Measurements from ENCODE around the gene PI4KB.

PI4KB gene

GRCh38 chr1:151342021-151342420 lies 14.8 kb upstream of the PI4KB start:
- H3K9me3 Mint-ChIP-seq, result no peaks in the 10 kb centered on the region
- ATAC-seq (replicated peaks; ENCODE audit: extremely low read depth, poor library complexity, severe bottlenecking) (no peak), DNase-seq (ENCODE audit: low spot score in 2 of 2) (no peak)
- H3K27ac Mint-ChIP-seq (ENCODE audit: low read depth), result no peak overlapping the region
- no peaks in the 10 kb centered on the region for H3K27me3 Mint-ChIP-seq
- peaks cover 27% of the 10 kb centered on the region for H3K4me1 Mint-ChIP-seq
- no peak overlapping the region for H3K4me3 Mint-ChIP-seq
- peaks cover 27% of the 10 kb centered on the region for H3K36me3 Mint-ChIP-seq (ENCODE audit: insufficient read depth)

DNA sequence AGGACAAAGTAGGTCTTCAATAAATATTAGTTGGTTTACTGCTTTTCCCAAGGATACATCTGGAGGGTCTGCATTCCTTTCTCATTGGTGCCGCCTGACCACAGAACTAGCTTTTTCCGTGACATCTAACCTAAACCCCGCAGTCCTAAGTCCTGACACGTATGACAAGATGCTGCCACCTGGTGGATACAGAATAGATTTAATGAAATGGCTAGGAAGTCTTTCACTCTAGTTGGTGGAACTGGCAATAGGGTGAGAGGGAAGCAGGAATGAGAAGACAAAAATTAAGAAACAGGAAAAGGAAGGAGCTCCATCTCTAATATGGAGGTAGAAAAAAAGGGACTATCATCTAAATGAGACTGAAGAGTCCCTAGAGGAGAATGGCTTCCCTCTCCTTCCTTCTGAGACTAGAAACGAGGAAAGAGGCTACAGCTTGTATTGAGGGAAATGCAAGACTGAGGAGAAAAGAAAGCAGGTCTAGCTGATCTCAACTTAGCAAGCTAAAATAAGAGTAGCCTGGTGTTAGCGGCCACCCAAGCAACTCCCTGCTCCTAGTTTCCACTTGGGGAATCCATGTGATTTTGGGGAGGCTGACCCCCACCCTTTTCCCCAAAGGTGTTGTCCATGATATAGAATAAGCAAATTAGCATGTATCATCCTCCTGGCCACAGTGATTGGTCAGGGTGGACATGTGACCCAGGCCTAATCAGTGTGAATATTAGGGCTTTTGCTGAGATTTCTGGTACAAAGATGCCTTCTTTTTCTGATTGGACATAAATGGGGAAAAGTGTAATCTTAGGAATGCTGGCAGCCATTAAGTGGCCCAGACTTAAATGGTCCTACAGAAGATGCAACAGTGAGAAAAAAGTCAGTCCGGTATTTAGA lies 13.9 kb upstream of the PI4KB start:
- Mint-ChIP-seq H3K4me3 (no peak overlapping the region), H3K9me3 (no peaks in the 10 kb centered on the region), H3K27me3 (no peaks in the 10 kb centered on the region), H3K27ac (ENCODE audit: low read depth) (peak overlapping the region; percentile 11), H3K4me1 (peaks cover 18% of the 10 kb centered on the region), H3K36me3 (ENCODE audit: insufficient read depth) (peaks cover 20% of the 10 kb centered on the region)
- DNase-seq (ENCODE audit: low spot score in 2 of 2) (peak in 1 of 2 donors; percentile 37), ATAC-seq (replicated peaks; ENCODE audit: extremely low read depth, poor library complexity, severe bottlenecking) (peak; percentile 83)

- Mint-ChIP-seq H3K27ac (ENCODE audit: low read depth) (no peak overlapping the region), H3K27me3 (no peaks in the 10 kb centered on the region), H3K9me3 (no peaks in the 10 kb centered on the region), H3K36me3 (ENCODE audit: insufficient read depth) (no peaks in the 10 kb centered on the region), H3K4me1 (peaks cover 12% of the 10 kb centered on the region), H3K4me3 (no peak overlapping the region)
- no peak for DNase-seq (ENCODE audit: low spot score in 2 of 2)
- no peak for ATAC-seq (replicated peaks; ENCODE audit: extremely low read depth, poor library complexity, severe bottlenecking)
Observed at GRCh38 chr1:151336556-151336955, 9.3 kb upstream of the PI4KB start.

DNA sequence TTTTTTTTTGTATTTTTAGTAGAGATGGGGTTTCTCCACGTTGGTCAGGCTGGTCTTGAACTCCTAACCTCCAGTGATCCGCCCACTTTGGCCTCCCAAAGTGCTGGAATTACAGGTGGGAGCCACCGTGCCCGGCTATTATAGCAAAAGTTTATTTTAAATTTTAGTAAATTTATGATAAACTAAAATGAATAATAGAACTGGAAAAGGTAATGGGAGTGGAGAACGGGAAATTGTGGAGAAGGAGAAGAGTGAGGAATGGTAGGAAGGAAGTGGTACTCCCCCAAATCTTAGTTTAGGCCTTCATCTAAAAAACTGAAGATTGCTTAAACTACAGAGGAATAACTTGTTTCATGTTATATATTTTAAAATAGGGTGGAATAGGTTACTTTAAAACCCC lies 7.6 kb upstream of the PI4KB start:
- DNase-seq (ENCODE audit: low spot score in 2 of 2), result no peak
- no peaks in the 10 kb centered on the region for H3K36me3 Mint-ChIP-seq (ENCODE audit: insufficient read depth)
- H3K9me3 Mint-ChIP-seq, result no peaks in the 10 kb centered on the region
- peaks cover 2% of the 10 kb centered on the region for H3K4me1 Mint-ChIP-seq
- no peak for ATAC-seq (replicated peaks; ENCODE audit: extremely low read depth, poor library complexity, severe bottlenecking)
- no peaks in the 10 kb centered on the region for H3K27me3 Mint-ChIP-seq
- no peak overlapping the region for H3K4me3 Mint-ChIP-seq
- no peak overlapping the region for H3K27ac Mint-ChIP-seq (ENCODE audit: low read depth)

- Mint-ChIP-seq H3K27me3 (no peaks in the 10 kb centered on the region), H3K36me3 (ENCODE audit: insufficient read depth) (peaks cover 29% of the 10 kb centered on the region), H3K4me3 (peak overlapping the region; percentile 98), H3K27ac (ENCODE audit: low read depth) (peak overlapping the region; percentile 98), H3K9me3 (no peaks in the 10 kb centered on the region), H3K4me1 (peaks cover 41% of the 10 kb centered on the region)
- ATAC-seq (replicated peaks; ENCODE audit: extremely low read depth, poor library complexity, severe bottlenecking), result no peak
- DNase-seq (ENCODE audit: low spot score in 2 of 2), result no peak
Observed at GRCh38 chr1:151327903-151328674, 873 bp upstream of the PI4KB start.

DNA sequence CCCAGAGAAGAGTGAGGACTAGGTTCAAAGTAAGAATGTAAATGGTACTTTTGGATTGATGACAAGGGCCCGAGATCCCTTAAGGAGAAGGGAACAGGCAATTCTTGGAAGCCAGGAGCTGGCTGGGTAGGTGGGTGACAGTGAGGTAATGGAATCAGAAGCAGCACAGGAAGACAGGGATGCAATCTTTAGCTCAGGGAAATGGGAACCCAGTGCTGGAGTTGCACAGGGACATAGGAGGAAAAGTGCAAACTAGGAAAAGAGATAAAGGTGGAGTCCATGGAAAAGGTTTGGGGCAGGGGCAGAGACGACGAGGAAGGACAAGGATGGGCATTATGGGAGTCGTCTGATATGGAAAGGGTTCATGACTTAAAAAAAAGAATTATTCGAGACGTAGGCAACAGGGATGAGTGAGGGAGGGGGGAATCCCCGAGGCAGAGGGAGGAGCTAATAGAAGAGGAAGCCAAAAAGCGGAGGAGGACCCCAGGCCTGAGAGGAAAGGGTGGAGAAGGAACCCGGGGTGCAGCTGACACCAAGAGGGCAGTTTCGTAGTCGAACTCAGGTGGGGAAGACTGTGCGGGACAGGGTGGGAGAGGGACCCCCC lies 495 bp downstream of the PI4KB start:
- peak overlapping the region; percentile 98 for H3K27ac Mint-ChIP-seq (ENCODE audit: low read depth)
- H3K9me3 Mint-ChIP-seq, result no peaks in the 10 kb centered on the region
- ATAC-seq (replicated peaks; ENCODE audit: extremely low read depth, poor library complexity, severe bottlenecking) (peak; percentile 47), DNase-seq (ENCODE audit: low spot score in 2 of 2) (peak in 1 of 2 donors; percentile 38)
- H3K36me3 Mint-ChIP-seq (ENCODE audit: insufficient read depth), result peaks cover 36% of the 10 kb centered on the region
- peak overlapping the region; percentile 98 for H3K4me3 Mint-ChIP-seq
- H3K27me3 Mint-ChIP-seq, result no peaks in the 10 kb centered on the region
- H3K4me1 Mint-ChIP-seq, result peaks cover 53% of the 10 kb centered on the region

GRCh38 chr1:151325646-151326429 lies 1.4 kb downstream of the PI4KB start:
- ATAC-seq (replicated peaks; ENCODE audit: extremely low read depth, poor library complexity, severe bottlenecking) (no peak), DNase-seq (ENCODE audit: low spot score in 2 of 2) (no peak)
- Mint-ChIP-seq H3K36me3 (ENCODE audit: insufficient read depth) (peaks cover 41% of the 10 kb centered on the region), H3K4me3 (peak overlapping the region; percentile 98), H3K4me1 (peaks cover 55% of the 10 kb centered on the region), H3K27me3 (no peaks in the 10 kb centered on the region), H3K9me3 (no peaks in the 10 kb centered on the region), H3K27ac (ENCODE audit: low read depth) (peak overlapping the region; percentile 98)

DNA sequence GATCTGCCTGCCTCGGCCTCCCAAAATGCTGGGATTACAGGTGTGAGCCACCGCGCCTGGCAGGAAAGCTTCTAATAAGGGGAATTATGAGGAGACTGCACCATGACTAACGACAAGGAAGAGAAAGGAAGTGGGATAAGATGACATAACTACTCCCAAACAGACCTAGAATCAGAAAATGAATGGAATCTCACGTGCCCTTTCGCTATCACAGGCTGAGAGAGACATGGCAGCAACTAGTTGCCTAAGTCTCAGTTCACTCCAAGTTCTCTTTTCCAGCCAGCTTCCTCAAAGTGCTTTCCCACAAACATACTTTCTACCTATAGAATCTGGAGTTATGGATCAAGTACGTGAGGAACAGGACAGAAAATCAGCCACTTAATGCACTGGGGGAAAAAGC lies 2.0 kb downstream of the PI4KB start:
- Mint-ChIP-seq H3K4me1 (peaks cover 61% of the 10 kb centered on the region), H3K9me3 (no peaks in the 10 kb centered on the region), H3K4me3 (peak overlapping the region; percentile 98), H3K27me3 (no peaks in the 10 kb centered on the region), H3K27ac (ENCODE audit: low read depth) (no peak overlapping the region), H3K36me3 (ENCODE audit: insufficient read depth) (peaks cover 47% of the 10 kb centered on the region)
- no peak for ATAC-seq (replicated peaks; ENCODE audit: extremely low read depth, poor library complexity, severe bottlenecking)
- DNase-seq (ENCODE audit: low spot score in 2 of 2), result no peak

- Mint-ChIP-seq H3K27ac (ENCODE audit: low read depth) (peak overlapping the region; percentile 29), H3K4me3 (no peak overlapping the region)
Observed at GRCh38 chr1:151324390-151324930, 2.8 kb downstream of the PI4KB start.

GRCh38 chr1:151318975-151319374 lies 8.2 kb downstream of the PI4KB start:
- no peaks in the 10 kb centered on the region for H3K9me3 Mint-ChIP-seq
- ATAC-seq (replicated peaks; ENCODE audit: extremely low read depth, poor library complexity, severe bottlenecking) (no peak), DNase-seq (ENCODE audit: low spot score in 2 of 2) (no peak)
- peaks cover 45% of the 10 kb centered on the region for H3K4me1 Mint-ChIP-seq
- no peak overlapping the region for H3K4me3 Mint-ChIP-seq
- H3K27me3 Mint-ChIP-seq, result no peaks in the 10 kb centered on the region
- peaks cover 53% of the 10 kb centered on the region for H3K36me3 Mint-ChIP-seq (ENCODE audit: insufficient read depth)
- no peak overlapping the region for H3K27ac Mint-ChIP-seq (ENCODE audit: low read depth)

More at GRCh38 chr1:151324390-151324930, 2.8 kb downstream of the PI4KB start:
- no peaks in the 10 kb centered on the region for H3K27me3 Mint-ChIP-seq
- no peak for ATAC-seq (replicated peaks; ENCODE audit: extremely low read depth, poor library complexity, severe bottlenecking)
- H3K36me3 Mint-ChIP-seq (ENCODE audit: insufficient read depth), result peaks cover 48% of the 10 kb centered on the region
- peaks cover 61% of the 10 kb centered on the region for H3K4me1 Mint-ChIP-seq
- H3K9me3 Mint-ChIP-seq, result no peaks in the 10 kb centered on the region
- DNase-seq (ENCODE audit: low spot score in 2 of 2), result no peak

DNA sequence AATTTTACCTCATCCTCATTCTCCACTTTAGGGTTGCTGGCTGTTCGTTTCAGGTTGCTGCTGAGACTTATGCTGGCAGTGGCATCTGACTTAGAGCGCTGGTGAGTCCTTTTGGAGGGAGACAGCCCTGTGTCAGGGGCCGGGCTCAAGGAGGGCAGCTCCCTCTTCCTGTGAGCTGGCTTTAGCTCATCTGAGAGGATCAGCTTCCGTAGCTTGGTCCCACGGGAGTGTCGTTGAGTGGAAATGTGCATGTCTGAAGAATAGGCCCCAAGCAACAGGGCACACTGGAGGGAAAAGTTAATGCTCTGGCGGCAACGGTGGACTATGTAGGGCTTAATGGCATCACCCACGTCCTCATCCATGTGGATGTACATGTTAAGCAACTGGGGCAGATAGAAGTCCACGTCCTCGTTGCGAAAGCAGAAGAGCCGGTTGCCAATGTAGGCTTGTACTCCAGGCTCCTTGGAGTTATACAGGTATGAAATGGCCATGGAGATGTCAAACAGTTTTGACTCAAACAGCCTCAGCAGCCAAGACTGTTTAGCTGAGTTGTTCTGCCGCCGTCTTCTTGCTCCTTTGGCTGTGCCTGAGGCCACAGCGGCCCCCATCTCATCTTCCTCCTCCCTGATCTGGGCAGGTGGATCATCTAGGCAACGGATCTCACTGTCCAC lies 11.5 kb downstream of the PI4KB start:
- H3K27me3 Mint-ChIP-seq, result no peaks in the 10 kb centered on the region
- no peak for ATAC-seq (replicated peaks; ENCODE audit: extremely low read depth, poor library complexity, severe bottlenecking)
- peaks cover 45% of the 10 kb centered on the region for H3K4me1 Mint-ChIP-seq
- H3K4me3 Mint-ChIP-seq, result no peak overlapping the region
- DNase-seq (ENCODE audit: low spot score in 2 of 2), result no peak
- H3K27ac Mint-ChIP-seq (ENCODE audit: low read depth), result peak overlapping the region; percentile 52
- H3K36me3 Mint-ChIP-seq (ENCODE audit: insufficient read depth), result peaks cover 42% of the 10 kb centered on the region
- no peaks in the 10 kb centered on the region for H3K9me3 Mint-ChIP-seq

Data from central memory CD8-positive, alpha-beta T cell (primary cell).